NCI-H1436 treated with DMSO at 0.1 percent for 48 hours (cell line): ENCODE results near the gene LHFPL3.

Source experiments
- DNase-seq: peaks from one replicate; lab custom pipeline; 2025; lab: John Stamatoyannopoulos, UW

LHFPL3 gene

GRCh38 chr7:104848138-104848990, 520.0 kb downstream of the LHFPL3 start:
- no peak for DNase-seq

DNA sequence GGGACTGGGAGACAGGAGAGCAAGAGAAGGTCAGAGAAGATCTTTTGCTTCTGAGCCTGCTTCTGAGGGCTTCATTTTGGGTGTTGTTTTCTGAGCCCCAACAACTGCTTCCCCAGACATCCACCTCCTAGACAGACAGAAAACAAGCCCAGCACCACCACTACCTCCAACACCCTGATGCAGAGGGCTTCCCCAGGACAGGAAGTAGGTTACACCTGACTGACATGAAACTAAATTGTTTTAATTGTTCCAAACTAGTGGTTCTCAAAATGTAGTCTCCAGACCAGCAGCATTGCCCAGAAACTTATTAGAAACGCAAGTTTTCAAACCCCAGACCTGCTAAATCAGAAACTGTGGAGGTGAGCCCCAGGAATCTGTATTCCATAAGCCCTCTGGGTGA, 522.0 kb downstream of the LHFPL3 start:
- no peak for DNase-seq

DNA sequence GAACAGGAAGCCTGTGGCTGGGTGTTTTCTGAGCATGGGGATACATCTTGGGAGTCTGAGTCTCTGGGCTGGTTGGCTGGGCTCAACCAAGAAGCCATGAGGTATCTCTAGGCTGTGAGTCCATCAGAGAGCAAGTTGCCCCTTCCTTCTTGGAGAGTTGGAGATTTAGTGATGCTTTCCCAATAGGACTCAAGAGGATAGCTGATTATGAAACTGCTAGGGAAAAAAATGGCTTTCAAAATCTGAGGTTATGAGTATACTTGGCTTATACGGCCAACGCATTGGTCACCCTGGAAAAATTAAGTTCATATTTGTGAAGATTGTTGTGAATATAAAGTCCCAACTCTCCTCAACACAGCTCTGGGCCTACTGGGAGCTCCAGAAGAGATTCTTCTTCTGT, 522.9 kb downstream of the LHFPL3 start:
- DNase-seq: no peak

DNA sequence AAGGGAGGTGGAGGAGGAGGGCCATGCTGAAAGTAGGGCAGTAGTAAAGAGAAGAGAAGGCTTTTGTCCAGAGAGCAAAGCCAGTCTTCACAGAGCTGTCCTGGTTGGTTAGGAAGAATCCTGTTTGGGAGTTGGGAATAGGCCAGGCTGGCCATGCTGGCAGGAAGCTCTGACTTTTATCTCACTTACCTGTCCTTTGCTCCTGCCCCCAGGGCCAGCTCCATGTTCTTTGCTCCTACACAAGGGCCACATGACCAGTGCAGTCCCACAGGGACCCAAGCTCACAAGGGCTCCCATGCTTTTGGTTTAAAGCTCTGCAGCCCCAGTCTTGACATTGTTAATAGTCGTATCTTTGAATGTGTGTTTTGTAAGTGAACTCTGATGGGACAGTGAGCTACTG, 524.0 kb downstream of the LHFPL3 start:
- DNase-seq: no peak

- DNase-seq: no peak
These were observed 527.5 kb downstream of the LHFPL3 start for GRCh38 chr7:104855861-104856260.

- DNase-seq: no peak
These were observed 529.3 kb downstream of the LHFPL3 start for GRCh38 chr7:104857458-104858425.

GRCh38 chr7:104859754-104860426, 531.5 kb downstream of the LHFPL3 start:
- no peak for DNase-seq

GRCh38 chr7:104861729-104862390, 533.5 kb downstream of the LHFPL3 start:
- DNase-seq: no peak

DNA sequence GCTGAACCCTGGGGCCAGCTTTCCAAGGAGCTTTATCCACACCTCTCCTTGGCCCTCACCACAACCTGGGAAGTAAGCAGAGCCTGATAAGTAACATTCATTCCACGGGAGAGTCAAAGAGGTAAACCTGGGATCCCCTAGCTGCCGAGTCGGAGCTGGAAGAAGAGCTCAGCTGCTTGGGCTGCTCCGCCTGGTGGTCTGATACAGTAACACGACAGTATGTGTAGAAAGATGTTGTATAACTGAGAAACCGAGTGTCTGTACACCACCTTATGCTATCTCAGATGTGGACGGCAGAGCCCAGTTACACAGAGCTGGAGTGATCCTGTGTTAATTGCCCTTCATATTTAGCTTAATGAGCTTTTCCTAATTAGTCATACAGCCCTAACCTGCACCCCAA, 534.3 kb downstream of the LHFPL3 start:
- DNase-seq: no peak

- DNase-seq: no peak
These were observed 545.0 kb downstream of the LHFPL3 start for GRCh38 chr7:104873401-104873800.

- DNase-seq: no peak
These were observed 550.2 kb downstream of the LHFPL3 start for GRCh38 chr7:104878577-104878976.

GRCh38 chr7:104883248-104883717, 554.9 kb downstream of the LHFPL3 start:
- no peak for DNase-seq

DNA sequence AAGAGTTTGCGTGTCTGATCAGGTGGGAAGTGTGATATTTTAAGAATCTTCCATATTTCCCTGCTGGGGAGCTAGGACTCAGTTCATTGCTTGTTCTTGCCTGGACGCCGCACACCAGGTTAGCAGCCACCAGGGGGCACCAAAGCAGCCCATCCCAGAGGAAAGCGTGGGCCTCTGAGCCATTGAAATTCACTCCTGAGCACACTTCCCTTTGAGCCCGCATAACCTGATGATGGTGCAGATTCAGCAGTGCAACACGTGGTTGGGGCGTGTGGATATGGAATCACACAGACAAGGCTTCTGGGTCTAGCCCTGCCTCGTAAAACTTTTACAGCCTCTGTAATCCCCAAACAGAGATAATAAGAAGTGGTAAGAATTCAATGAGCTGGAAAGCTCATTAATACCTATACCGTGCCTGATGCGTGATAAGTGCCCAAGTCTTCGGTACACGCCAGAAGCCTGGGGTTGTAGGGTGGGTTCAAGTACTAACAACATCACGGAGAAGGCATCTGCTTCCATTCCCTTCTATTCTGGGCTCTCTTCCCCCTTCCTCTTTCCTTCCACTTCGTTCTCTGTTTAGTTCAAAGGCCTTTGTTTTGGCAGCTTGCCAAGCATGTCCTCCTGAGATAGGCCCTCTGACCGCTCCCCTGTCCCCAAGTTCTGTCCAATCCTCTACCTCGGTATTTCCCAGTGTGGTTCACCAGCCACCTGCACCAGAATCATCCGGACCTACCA, 555.5 kb downstream of the LHFPL3 start:
- peak; percentile 20 for DNase-seq

GRCh38 chr7:104886651-104887050, 558.2 kb downstream of the LHFPL3 start:
- no peak for DNase-seq

DNA sequence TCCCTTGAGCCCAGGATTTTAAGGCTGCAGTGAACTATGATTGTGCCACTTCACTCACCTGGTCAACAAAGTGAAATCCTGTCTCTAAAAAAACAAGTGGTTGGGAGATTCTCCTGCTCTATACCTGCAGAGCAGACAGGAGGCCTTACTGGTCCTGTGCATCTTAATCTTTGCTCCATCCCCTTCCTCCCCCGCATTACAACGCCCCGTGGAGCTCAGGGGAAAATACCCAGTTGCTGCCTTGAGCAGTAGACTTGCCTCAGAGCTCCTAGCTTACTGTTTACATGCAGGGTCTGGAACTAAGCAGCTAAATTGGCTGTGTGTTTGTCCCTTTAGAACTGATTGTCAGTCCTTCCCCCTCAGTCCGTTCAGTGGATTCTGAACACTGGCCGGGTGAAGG, 561.8 kb downstream of the LHFPL3 start:
- no peak for DNase-seq

GRCh38 chr7:104891949-104892348, 563.5 kb downstream of the LHFPL3 start:
- DNase-seq: no peak

DNA sequence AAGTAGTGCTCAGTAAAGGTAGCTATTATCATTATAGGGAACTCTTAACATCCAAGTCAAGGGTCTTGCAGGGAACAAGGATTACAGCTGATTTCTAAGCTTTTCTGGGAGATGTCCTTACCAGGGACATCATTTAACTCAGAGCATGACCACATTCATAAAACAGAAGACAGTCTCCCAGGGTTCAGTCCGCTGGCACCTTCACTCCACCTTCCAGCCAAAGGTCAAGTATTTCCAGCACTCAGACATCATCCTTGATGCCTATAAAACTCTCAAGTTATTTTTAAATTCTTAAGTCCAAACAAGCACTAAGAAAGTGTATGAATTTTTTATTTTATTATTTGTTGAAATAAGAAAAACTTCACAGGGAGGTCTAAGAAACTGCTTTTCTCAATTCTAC, 565.9 kb downstream of the LHFPL3 start:
- DNase-seq: no peak

- no peak for DNase-seq
These were observed 566.5 kb downstream of the LHFPL3 start for GRCh38 chr7:104894726-104895521.

DNA sequence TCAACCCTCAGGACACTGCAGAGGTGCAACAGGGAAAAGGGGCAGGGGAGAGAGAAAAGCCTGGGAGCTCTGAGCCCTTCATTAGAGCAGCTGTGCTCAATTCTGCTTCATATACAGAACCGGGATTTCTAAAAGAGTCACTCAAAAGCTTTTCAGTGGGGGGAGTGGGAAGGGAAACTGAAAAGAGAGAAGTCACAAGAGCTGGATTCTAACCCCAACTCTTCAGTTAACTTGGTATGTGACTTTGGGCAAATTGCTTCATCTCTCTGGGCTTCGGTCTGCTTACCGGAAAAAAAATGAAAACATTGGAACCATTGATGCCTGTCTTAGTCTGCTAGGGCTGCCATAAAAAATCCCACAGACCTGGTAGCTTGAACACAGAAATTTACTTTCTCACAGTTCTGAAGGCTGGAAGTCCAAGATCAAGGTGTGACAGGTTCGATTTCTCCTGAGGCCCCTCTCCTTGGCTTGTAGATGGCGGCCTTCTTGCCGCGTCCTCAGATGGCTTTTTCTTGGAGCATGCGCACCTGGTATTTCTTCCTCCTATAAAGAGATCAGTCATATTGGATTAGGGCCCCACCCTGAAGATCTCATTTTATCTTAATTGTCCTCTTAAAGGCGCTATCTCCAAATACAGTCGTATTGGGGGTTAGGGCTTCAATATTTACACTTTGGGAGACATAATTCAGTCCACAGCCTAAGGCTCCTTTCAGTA, 567.3 kb downstream of the LHFPL3 start:
- DNase-seq: no peak
